Ishikawa (cell line): ENCODE measurements around the gene NTSR1.

Experiments used
- CEBPB ChIP-seq: IDR thresholded peaks from 2 replicates; pipeline ENCODE4 v1.6.1; 2012
- CREB1 ChIP-seq: IDR thresholded peaks from 2 replicates; pipeline ENCODE4 v1.6.1; 2012; ENCODE audit warnings: low read depth
- EGR1 ChIP-seq: IDR thresholded peaks from 2 replicates; pipeline ENCODE4 v1.6.1; 2012
- EP300 ChIP-seq: IDR thresholded peaks from 2 replicates; pipeline ENCODE4 v1.6.1; 2012; ENCODE audit warnings: borderline replicate concordance
- FOXM1 ChIP-seq: IDR thresholded peaks from 2 replicates; pipeline ENCODE4 v1.6.1; 2012; ENCODE audit warnings: low read depth, borderline replicate concordance
- MAX ChIP-seq: IDR thresholded peaks from 2 replicates; pipeline ENCODE4 v1.6.1; 2012
- NFIC ChIP-seq: IDR thresholded peaks from 2 replicates; pipeline ENCODE4 v1.6.1; 2012
- RAD21 ChIP-seq: IDR thresholded peaks from 2 replicates; pipeline ENCODE4 v1.6.1; 2012; ENCODE audit warnings: low read depth
- REST ChIP-seq: IDR thresholded peaks from 2 replicates; pipeline ENCODE4 v1.6.1; 2012; ENCODE audit warnings: low read depth, mild to moderate bottlenecking
- TAF1 ChIP-seq: IDR thresholded peaks from 2 replicates; pipeline ENCODE4 v1.6.1; 2012; ENCODE audit warnings: low read depth, mild to moderate bottlenecking
- TCF12 ChIP-seq: IDR thresholded peaks from 2 replicates; pipeline ENCODE4 v1.6.1; 2012; ENCODE audit warnings: low read depth
- TEAD4 ChIP-seq: IDR thresholded peaks from 2 replicates; pipeline ENCODE4 v1.6.1; 2012
- USF1 ChIP-seq: IDR thresholded peaks from 2 replicates; pipeline ENCODE4 v1.6.1; 2012
- YY1 ChIP-seq: IDR thresholded peaks from 2 replicates; pipeline ENCODE4 v1.6.1; 2012; ENCODE audit warnings: low read depth
- ZBTB7A ChIP-seq: IDR thresholded peaks from 2 replicates; pipeline ENCODE4 v1.6.1; 2012; ENCODE audit warnings: low read depth

NTSR1 gene

GRCh38 chr20:62662422-62662821 lies 46.2 kb upstream of the NTSR1 start:
- TF ChIP-seq NFIC (no peak), USF1 (no peak), MAX (no peak), ZBTB7A (no peak), TAF1 (no peak), CEBPB (no peak), REST (no peak)

- TF ChIP-seq CEBPB, result no peak
- no peak for TF ChIP-seq USF1
- TF ChIP-seq ZBTB7A, result no peak
- TF ChIP-seq TAF1, result no peak
These were observed 45.3 kb upstream of the NTSR1 start for GRCh38 chr20:62663145-62664018.

GRCh38 chr20:62664019-62664971 lies 44.3 kb upstream of the NTSR1 start:
- TF ChIP-seq CEBPB (no peak), TCF12 (no peak), RAD21 (no peak), CREB1 (no peak), EP300 (no peak), EGR1 (no peak), MAX (no peak), FOXM1 (no peak), NFIC (no peak), TEAD4 (no peak), REST (no peak), TAF1 (no peak), ZBTB7A (no peak), YY1 (no peak), USF1 (no peak)

GRCh38 chr20:62665153-62665754 lies 43.4 kb upstream of the NTSR1 start:
- TF ChIP-seq CREB1 (no peak), RAD21 (no peak), EGR1 (no peak), MAX (no peak), FOXM1 (no peak), USF1 (no peak)
